ENCODE results near the gene CCNY.
"Not testable (repeated sequence)": the region's sequence is repeated elsewhere in the genome, so short reads cannot be mapped to it uniquely, and the experiment has no call there.

CCNY gene

GRCh38 chr10:35336084-35336831 is at the start of gene CCNY:
Gene CCNY, plus strand, starts transcription at chr10:35336509. Its CDS starts 545 bp downstream, at chr10:35337054.
- peak; percentile 35 for DNase-seq (ENCODE audit: low spot score)

DNA sequence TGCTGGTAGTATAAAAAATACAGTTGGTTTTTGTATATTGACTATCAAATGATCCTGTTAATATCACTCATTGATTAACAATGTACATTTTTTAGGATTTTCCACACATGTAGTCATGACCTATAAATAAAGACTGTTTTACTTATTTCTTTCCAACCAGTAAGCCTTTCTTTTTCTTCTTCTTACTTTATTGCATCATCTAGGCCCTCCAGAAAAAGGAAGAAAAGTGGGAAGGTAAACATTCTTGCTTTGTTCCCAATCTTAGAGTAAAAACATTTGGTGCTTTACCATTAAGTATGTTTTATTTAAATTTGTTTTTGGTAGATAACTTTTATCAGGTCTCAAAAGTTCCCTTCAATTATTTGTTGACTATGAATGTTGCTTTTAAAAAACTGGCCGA is 47.1 kb upstream of the CCNY start:
- no peak for DNase-seq (ENCODE audit: low spot score)

- no peak for DNase-seq (ENCODE audit: low spot score)
Measured at GRCh38 chr10:35294506-35294905, 41.8 kb upstream of the CCNY start.

DNA sequence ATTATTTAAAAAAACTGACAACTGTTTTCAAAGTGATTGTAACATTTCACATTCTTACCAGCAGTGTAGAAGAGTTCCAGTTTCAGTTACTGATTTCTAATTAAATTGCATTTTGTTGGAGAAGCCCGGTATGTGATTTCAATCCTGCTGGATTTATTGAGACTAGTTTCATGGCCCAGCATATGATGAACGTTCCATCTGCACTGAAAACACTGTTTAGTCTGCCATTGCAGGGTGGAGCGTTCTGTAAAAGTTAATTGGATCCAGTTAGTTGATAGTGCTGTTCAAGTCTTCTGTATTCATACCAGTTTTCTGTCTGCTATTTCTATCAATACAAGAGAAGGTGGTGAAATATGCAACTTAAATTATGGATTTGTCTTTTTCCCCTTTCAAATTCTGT is 37.3 kb upstream of the CCNY start:
- DNase-seq (ENCODE audit: low spot score) = no peak

GRCh38 chr10:35300063-35300699 is 36.1 kb upstream of the CCNY start:
- DNase-seq (ENCODE audit: low spot score) = no peak

GRCh38 chr10:35304649-35305048 is 31.7 kb upstream of the CCNY start:
- DNase-seq (ENCODE audit: low spot score) = no peak

DNA sequence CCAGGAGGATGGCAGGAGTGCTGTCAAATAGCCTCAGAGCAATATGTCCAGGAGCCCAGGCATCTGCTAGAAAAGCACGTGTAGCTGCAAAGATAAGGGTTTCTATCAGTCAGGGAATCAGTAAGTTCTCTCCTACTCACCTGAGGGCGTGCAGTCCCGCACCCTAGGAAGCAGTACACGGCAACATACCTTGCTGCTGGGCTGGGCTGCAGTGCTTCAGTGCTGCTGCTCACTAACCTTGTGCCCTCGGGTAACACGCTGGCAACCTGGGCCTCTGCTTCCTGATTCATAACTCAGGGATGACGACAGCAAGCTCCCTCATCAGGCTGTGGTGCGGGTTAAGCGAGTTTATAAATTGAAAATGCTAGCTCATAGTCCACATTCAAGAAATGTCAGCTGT is 29.5 kb upstream of the CCNY start:
- DNase-seq (ENCODE audit: low spot score) = no peak

GRCh38 chr10:35307297-35307696 is 29.0 kb upstream of the CCNY start:
- DNase-seq (ENCODE audit: low spot score) = no peak

DNA sequence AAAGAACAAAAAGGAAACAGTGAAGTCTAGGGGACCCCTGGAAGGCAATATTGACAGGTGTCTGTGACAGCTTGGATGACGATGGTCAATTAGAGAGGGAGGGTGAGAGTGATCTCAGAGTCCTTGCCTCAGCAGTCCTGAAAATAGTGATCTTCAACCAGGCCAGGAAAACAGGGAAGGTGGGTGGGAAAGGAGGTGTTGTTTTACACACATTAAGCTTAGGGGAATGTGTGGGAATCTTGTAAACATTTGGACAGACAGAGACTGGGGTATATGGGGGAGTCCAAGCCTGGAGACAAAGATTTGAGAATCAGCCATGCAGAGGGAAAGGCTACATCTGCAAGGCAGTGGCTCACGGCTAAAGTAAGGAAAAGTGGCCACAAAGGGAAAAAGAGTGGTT is 27.5 kb upstream of the CCNY start:
- DNase-seq (ENCODE audit: low spot score) = no peak

DNA sequence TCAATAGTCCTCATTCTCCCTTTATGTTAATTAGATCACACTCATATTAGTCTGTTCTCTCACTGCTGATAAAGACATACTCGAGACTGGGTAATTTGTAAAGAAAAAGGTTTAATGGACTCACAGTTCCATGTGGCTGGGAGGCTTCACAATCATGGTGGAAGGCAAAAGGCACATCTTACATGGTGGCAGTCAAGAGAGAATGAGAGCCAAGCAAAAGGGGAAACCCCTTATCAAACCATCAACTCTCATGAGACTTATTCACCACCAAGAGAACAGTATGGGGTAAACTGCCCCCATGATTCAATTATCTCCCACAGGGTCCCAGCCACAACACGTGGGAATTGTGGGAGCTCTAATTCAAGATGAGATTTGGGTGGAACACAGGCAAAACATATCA is 22.2 kb upstream of the CCNY start:
- not testable (repeated sequence) for DNase-seq (ENCODE audit: low spot score)

GRCh38 chr10:35315235-35315634 is 21.1 kb upstream of the CCNY start:
- not testable (repeated sequence) for DNase-seq (ENCODE audit: low spot score)

DNA sequence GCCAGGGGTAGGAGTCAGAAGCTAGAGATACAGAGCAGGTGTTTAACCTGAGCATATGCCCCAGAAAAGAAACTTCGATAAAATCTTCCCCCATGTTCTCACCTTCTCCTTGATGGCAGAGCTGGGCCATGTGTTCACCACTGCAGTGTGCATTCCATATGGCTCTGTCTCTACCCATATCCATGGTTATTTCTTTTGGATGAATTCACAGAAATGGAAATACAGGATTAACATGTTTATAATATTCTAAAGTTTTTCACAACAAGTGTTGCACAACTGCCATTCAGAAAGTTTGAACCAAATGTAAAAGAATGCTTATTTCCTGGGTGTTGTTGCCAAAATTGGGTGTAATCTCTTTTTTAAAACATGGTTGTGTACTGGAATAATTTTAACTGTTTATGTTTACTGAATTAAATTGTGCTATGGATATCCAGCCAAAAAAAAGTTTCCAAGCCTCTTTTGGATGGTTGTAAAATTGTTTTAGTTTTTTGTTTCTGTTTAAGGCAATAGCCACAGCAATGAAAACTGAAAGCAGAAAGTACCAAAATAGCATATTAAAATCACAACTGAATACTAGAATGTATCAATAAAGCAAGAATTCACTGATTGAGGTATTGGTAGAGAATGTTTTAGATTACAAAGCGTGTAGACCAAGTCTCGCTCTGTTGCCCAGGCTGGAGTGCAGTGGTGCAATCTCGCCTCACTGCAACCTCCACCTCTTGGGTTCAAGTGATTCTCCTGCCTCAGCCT is 19.9 kb upstream of the CCNY start:
- DNase-seq (ENCODE audit: low spot score) = no peak

DNA sequence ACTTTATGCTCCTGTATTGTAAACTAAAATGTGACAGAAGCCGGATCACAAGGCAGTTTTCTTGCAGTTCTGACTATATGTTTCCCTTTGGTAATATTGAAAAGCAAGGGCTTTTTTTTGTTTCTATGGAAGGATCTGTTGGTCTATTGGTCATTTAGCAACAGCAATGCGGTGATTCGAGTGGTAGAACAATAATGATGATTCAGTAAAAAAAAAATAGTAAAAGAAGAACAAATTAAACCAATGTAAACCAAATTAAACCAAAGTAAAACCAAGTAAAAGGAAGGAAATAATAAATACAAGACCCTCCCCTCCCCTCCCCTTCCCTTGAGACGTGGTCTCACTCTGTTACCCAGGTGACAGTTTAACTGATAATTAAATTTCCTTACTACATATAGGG is 17.8 kb upstream of the CCNY start:
- DNase-seq (ENCODE audit: low spot score) = no peak

- DNase-seq (ENCODE audit: low spot score) = no peak
Measured at GRCh38 chr10:35320341-35320740, 16.0 kb upstream of the CCNY start.

DNA sequence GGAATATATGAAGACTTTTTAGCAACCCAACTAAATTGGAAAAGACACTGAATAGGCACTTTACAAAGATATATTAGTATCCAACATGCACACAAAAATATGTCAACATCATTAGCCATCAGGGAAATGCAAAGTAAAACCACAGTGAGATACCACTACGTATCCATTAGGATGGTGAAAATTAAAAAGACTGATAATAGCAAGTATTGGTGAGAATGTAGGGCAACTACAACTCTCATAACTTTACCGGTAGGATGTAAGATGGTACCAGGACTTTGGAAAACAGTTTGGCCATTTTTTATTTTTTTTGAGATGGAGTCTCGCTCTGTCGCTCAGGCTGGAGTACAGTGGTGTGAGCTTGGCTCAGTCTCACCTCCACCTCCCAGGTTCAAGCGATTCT is 13.7 kb upstream of the CCNY start:
- no peak for DNase-seq (ENCODE audit: low spot score)

GRCh38 chr10:35324196-35324595 is 12.1 kb upstream of the CCNY start:
- no peak for DNase-seq (ENCODE audit: low spot score)

- DNase-seq (ENCODE audit: low spot score) = no peak
Measured at GRCh38 chr10:35326466-35327235, 9.7 kb upstream of the CCNY start.

- DNase-seq (ENCODE audit: low spot score) = no peak
Measured at GRCh38 chr10:35327790-35328403, 8.4 kb upstream of the CCNY start.

- no peak for DNase-seq (ENCODE audit: low spot score)
Measured at GRCh38 chr10:35328404-35329037, 7.8 kb upstream of the CCNY start.

DNA sequence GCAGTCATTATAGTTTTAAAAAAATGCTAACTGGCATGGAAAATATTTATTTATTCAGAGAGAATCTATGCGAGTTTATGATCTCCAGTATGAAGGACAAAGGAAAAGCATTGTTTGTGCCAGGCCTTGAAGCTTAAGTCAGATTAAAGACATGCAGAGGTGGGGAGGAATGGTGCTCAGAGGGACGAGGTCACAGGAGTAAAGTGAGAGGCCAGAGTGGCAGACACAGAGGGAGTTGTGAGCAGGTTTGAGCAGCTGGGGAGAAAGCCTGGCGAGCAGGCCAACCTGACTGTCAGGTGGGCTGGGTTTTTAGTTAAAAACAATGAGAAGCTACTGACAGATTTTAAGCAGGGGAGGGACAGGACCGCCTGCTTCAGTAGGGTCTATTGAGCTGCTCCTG is 6.8 kb upstream of the CCNY start:
- no peak for DNase-seq (ENCODE audit: low spot score)

DNA sequence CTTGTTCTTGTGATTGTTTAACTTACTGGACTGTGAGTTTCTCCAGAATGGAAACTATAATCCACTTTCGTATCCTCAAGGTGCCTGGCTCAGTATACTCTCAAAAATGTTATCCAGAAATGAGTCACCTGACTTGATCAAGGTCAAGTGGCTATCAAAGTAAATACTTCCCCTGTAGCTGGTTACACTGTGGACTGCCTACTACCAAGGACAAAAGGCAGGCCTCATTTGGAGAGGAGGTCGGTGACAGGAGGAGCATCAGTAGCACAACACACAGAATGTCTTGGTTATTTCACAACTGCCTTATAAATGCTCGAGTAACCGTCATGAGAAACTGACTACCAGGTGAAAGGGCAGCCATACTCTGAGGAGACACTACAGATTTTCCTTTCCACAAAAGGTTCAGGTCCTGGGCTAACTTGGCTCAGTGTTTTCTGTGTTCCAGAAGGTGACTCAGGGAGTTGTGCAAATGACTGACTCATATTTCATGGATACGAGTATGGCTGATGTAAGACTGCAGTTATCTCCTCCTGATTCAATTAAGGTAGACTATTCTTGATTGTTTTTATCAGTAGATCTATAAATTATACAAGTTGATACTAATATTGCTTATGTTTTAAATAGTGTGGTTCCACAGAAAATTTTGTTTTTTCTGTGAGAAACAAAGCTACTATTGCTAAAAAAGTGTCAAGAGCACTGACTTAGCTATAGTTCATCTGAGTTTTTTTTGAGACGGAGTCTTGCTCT is 4.2 kb upstream of the CCNY start:
- DNase-seq (ENCODE audit: low spot score) = no peak
